HCT116 (cell line): ENCODE data around the gene GFM1. TPM values are rescaled to one million over a fixed set of nuclear protein-coding genes. Genes with fewer than 3 reads are reported as not detected.

Source experiments
- ATAC-seq: fragments of 200-7000 bp; cut with Tn5 transposase; 2 replicates; pipeline ENCODE4 v1.9.1; 2020; ENCODE audit warnings: mild to moderate bottlenecking, moderate library complexity
- BruUV-seq: library from RNA; stranded (reverse); fragments of 400-500 nt; replicated peaks from 2 replicates; lab custom pipeline; 2021; lab: Mats Ljungman, UMichigan
- CTCF ChIA-PET: fragments of 300-600 bp; sonication (Branson Sonifier 250); formaldehyde crosslinking; loops from one replicate; lab custom pipeline; 2021; ENCODE audit warnings: antibody characterized with exemption; lab: Charles Lee
- POLR2A ChIA-PET: fragments of 300-600, 350-600 bp; sonication (Branson Sonifier 250); formaldehyde crosslinking; loops from one replicate; lab custom pipeline; 2021; ENCODE audit warnings: antibody characterized with exemption; lab: Charles Lee
- RAD21 ChIA-PET, 2 experiments: fragments of 300-600 bp; sonication (Branson Sonifier 250); formaldehyde crosslinking; loops; one replicate each; lab custom pipeline; 2023; ENCODE audit warnings: low total read pairs in 2 of 2; ENCODE audit not compliant: uncharacterized antibody in 2 of 2, unreplicated experiment in 2 of 2, low non-redundant PET in 1 of 2; lab: Charles Lee
- DNase-seq: peaks from one replicate; pipeline ENCODE4 v3.0.0-alpha.2; 2010; ENCODE audit warnings: low read depth, low spot score
- H2AFZ ChIP-seq: fragments of 200-600 bp; shearing (Covaris generic), sonication (generic); 2 replicates; pipeline ENCODE4 v1.6.1; 2017; ENCODE audit warnings: low read depth, mixed run types, mixed read lengths, antibody characterized with exemption, low read length; ENCODE audit not compliant: poor library complexity, severe bottlenecking
- H3K27ac ChIP-seq: 2 replicates; pipeline ENCODE4 v1.5.1; 2012; ENCODE audit warnings: low read depth, low read length
- H3K27me3 ChIP-seq: fragments of 200-600 bp; sonication (generic); 2 replicates; pipeline ENCODE4 v1.6.1; 2016; ENCODE audit warnings: mixed run types, low read length, mixed read lengths; ENCODE audit not compliant: insufficient read depth
- H3K36me3 ChIP-seq, 2 experiments: fragments of 200-500 bp in 1 of 2; fragments of 200-600 bp in 1 of 2; sonication (Bioruptor generic) in 1 of 2; sonication (generic) in 1 of 2; 2 replicates each; pipeline versions ENCODE4 v1.5.1 to v1.6.1; 2014 to 2016; ENCODE audit warnings: low read length in 2 of 2, inconsistent platforms in 1 of 2, mixed read lengths in 1 of 2, mixed run types in 1 of 2; ENCODE audit not compliant: insufficient read depth in 2 of 2, control insufficient read depth in 1 of 2
- H3K4me1 ChIP-seq, 2 experiments: fragments of 200-600 bp in 1 of 2; sonication (generic) in 1 of 2; 2 replicates each; pipeline versions ENCODE4 v1.5.1 to v1.6.1; 2012 to 2017; ENCODE audit warnings: low read length in 2 of 2, inconsistent platforms in 1 of 2, mild to moderate bottlenecking in 1 of 2, mixed read lengths in 1 of 2, mixed run types in 1 of 2, moderate library complexity in 1 of 2; ENCODE audit not compliant: insufficient read depth in 2 of 2, control insufficient read depth in 1 of 2
- H3K4me2 ChIP-seq: fragments of 200-600 bp; sonication (generic); 2 replicates; pipeline ENCODE4 v1.6.1; 2017; ENCODE audit warnings: mixed run types, low read length, mixed read lengths
- H3K4me3 ChIP-seq, 2 experiments: fragments of 200-600 bp in 1 of 2; sonication (generic) in 1 of 2; replicated peaks in 1 of 2; 2 replicates each; pipeline ENCODE4 v1.5.1; 2011 to 2016; ENCODE audit warnings: low read length in 2 of 2, control low read depth in 1 of 2, low read depth in 1 of 2, mild to moderate bottlenecking in 1 of 2, mixed read lengths in 1 of 2, mixed run types in 1 of 2
- H3K79me2 ChIP-seq: fragments of 200-600 bp; sonication (generic); 2 replicates; pipeline ENCODE4 v1.6.1; 2017; ENCODE audit warnings: mild to moderate bottlenecking, mixed run types, low read length, moderate library complexity, mixed read lengths; ENCODE audit not compliant: insufficient read depth
- H3K9ac ChIP-seq: fragments of 200-600 bp; sonication (generic); 2 replicates; pipeline ENCODE4 v1.6.1; 2016; ENCODE audit warnings: low read length, mixed read lengths
- H3K9me2 ChIP-seq: fragments of 200-600 bp; sonication (generic), shearing (Covaris generic); 2 replicates; pipeline ENCODE4 v1.6.1; 2017; ENCODE audit warnings: mixed run types, mild to moderate bottlenecking, moderate library complexity; ENCODE audit not compliant: insufficient read depth
- H3K9me3 ChIP-seq, 2 experiments: fragments of 200-500 bp in 1 of 2; fragments of 200-600 bp in 1 of 2; sonication (Bioruptor generic) in 1 of 2; sonication (generic) in 1 of 2; 2 replicates each; pipeline ENCODE4 v1.6.1; 2014 to 2017; ENCODE audit warnings: low read length in 2 of 2, mixed read lengths in 2 of 2, inconsistent platforms in 1 of 2, low read depth in 1 of 2, mild to moderate bottlenecking in 1 of 2, mixed run types in 1 of 2, moderate library complexity in 1 of 2; ENCODE audit not compliant: control insufficient read depth in 1 of 2, insufficient read depth in 1 of 2
- H4K20me1 ChIP-seq: fragments of 200-600 bp; sonication (generic), shearing (Covaris generic); 2 replicates; pipeline ENCODE4 v1.6.1; 2017; ENCODE audit warnings: mixed run types, mild to moderate bottlenecking, moderate library complexity; ENCODE audit not compliant: insufficient read depth
- ELF1 ChIP-seq: IDR thresholded peaks from 2 replicates; pipeline ENCODE4 v1.6.1; 2012; ENCODE audit warnings: low read depth, borderline replicate concordance
- EZH2 ChIP-seq: fragments of 200-600 bp; sonication (generic); IDR thresholded peaks from 2 replicates; pipeline ENCODE4 v1.6.1; 2017; ENCODE audit warnings: antibody characterized with exemption, mixed run types
- FOSL1 ChIP-seq: IDR thresholded peaks from 2 replicates; pipeline ENCODE4 v1.6.1; 2012; ENCODE audit warnings: low read depth
- POLR2A ChIP-seq: IDR thresholded peaks from 2 replicates; pipeline ENCODE4 v1.7.0; 2011; ENCODE audit warnings: borderline replicate concordance; ENCODE audit not compliant: insufficient read depth, insufficient read length; ENCODE audit errors: extremely low read depth
- POLR2AphosphoS5 ChIP-seq: IDR thresholded peaks from 2 replicates; pipeline ENCODE4 v1.6.1; 2011; ENCODE audit warnings: mild to moderate bottlenecking, low read depth, low read length, moderate library complexity
- SIN3A ChIP-seq: IDR thresholded peaks from 2 replicates; pipeline ENCODE4 v1.6.1; 2012; ENCODE audit warnings: low read depth
- SP1 ChIP-seq: IDR thresholded peaks from 2 replicates; pipeline ENCODE4 v1.6.1; 2012; ENCODE audit warnings: low read depth
- SRF ChIP-seq: IDR thresholded peaks from 2 replicates; pipeline ENCODE4 v1.6.1; 2012; ENCODE audit warnings: low read depth
- TCF7L2 ChIP-seq: IDR thresholded peaks from 2 replicates; pipeline ENCODE4 v1.7.0; 2011; ENCODE audit warnings: borderline replicate concordance, inconsistent platforms; ENCODE audit not compliant: insufficient read depth, insufficient read length; ENCODE audit errors: extremely low read depth
- intact Hi-C: fragments of 100-400 bp; cut with micrococcal nuclease; formaldehyde crosslinking; loops from 2 replicates; pipeline ENCODE4 v1.10.0; 2022
- total RNA-seq: library from RNA; stranded (reverse); gene quantifications from one replicate; pipeline ENCODE4 v1.2.1, GENCODE V29; 2021; ENCODE audit not compliant: unreplicated experiment
- TF ChIP-seq, protein P1 (sequence below): IDR thresholded peaks from 2 replicates; pipeline ENCODE4 v1.6.1; 2012
- TF ChIP-seq, protein P2 (sequence below): IDR thresholded peaks from 2 replicates; pipeline ENCODE4 v1.6.1; 2012
- TF ChIP-seq, protein P3 (sequence below): IDR thresholded peaks from 2 replicates; pipeline ENCODE4 v1.6.1; 2011; ENCODE audit warnings: mild to moderate bottlenecking, low read length, moderate library complexity; ENCODE audit not compliant: insufficient replicate concordance; ENCODE audit errors: extremely low read depth

Gene GFM1
- total RNA-seq, 1 experiment from 2014 or later, result 38.7 TPM

GRCh38 chr3:158678687-158679086 lies 34.4 kb downstream of the GFM1 start:
- H3K36me3 ChIP-seq, result 0 out of 4 replicates have a peak, but pooled peaks cover 0 to 4% of the 10 kb centered on the region in 2 experiments
- H4K20me1 ChIP-seq, result no peaks in the 10 kb centered on the region
- no peak overlapping the region for H3K4me3 ChIP-seq
- ATAC-seq (no peak), DNase-seq (no peak)
- CTCF ChIA-PET, result no interaction called here
- TF ChIP-seq, protein P1, sequence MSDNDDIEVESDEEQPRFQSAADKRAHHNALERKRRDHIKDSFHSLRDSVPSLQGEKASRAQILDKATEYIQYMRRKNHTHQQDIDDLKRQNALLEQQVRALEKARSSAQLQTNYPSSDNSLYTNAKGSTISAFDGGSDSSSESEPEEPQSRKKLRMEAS, result no peak
- TF ChIP-seq SRF (no peak), SP1 (no peak), ELF1 (no peak), POLR2AphosphoS5 (no peak), SIN3A (no peak)
- TF ChIP-seq, protein P2, sequence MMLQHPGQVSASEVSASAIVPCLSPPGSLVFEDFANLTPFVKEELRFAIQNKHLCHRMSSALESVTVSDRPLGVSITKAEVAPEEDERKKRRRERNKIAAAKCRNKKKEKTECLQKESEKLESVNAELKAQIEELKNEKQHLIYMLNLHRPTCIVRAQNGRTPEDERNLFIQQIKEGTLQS, result no peak
- H3K27ac ChIP-seq, result no peak overlapping the region
- POLR2A ChIA-PET, result no interaction called here
- RAD21 ChIA-PET, result no interaction called here
- H3K27me3 ChIP-seq, result no peaks in the 10 kb centered on the region
- intact Hi-C loops, result no loop called here
- peaks cover 0 to 4% of the 10 kb centered on the region in 2 experiments; a peak in 1 of 4 replicates for H3K4me1 ChIP-seq
- no peak overlapping the region for H3K9ac ChIP-seq
- no peaks in the 10 kb centered on the region for H3K9me3 ChIP-seq
- no peaks in the 10 kb centered on the region for H3K9me2 ChIP-seq
- BruUV-seq, result no TSS peak
- H3K4me2 ChIP-seq, result no peak overlapping the region
- H2AFZ ChIP-seq, result no peak overlapping the region
- H3K79me2 ChIP-seq, result no peaks in the 10 kb centered on the region; the same call in 1 of the 2 replicates

DNA sequence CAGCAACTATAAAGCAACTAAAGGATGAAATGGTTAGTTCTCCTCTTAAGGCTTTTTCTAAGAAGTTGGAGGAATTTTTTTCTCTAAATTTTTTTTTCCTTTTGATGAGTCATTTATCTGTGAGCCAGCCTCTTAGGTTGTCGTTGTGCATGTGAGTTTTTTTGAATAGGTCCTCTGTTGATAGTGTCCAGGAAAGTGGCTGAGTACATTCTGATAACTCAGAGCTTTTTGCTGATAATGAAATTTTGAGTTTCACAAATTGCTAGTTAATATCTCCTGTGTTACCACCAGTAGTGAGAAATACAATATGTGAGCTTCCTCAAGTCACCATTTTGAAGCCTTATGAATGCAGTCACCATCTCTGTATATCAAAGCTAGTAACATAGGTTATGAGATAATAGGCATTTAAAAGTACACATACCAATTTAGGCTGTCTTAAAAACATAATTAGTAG lies 35.2 kb downstream of the GFM1 start:
- H3K4me1 ChIP-seq, result peaks cover 0 to 4% of the 10 kb centered on the region in 2 experiments; a peak in 1 of 4 replicates
- no peak overlapping the region for H3K9ac ChIP-seq
- no peak overlapping the region for H3K27ac ChIP-seq
- no peaks in the 10 kb centered on the region for H4K20me1 ChIP-seq
- H3K4me3 ChIP-seq, result no peak overlapping the region
- POLR2A ChIA-PET, result interaction anchor here (0.5 kb wide), 1 partner anchor 35 kb away, joined by 4 read pairs; the partner anchor contains the start of gene GFM1
- no peaks in the 10 kb centered on the region for H3K27me3 ChIP-seq
- no peaks in the 10 kb centered on the region for H3K9me2 ChIP-seq
- ATAC-seq, result no peak
- 0 out of 4 replicates have a peak, but pooled peaks cover 0 to 4% of the 10 kb centered on the region in 2 experiments for H3K36me3 ChIP-seq
- no peaks in the 10 kb centered on the region for H3K9me3 ChIP-seq
- H3K79me2 ChIP-seq, result no peaks in the 10 kb centered on the region
- intact Hi-C loops, result no loop called here
- RAD21 ChIA-PET, result no interaction called here
- no peak for DNase-seq
- TF ChIP-seq FOSL1 (no peak), POLR2A (no peak), TCF7L2 (no peak), POLR2AphosphoS5 (no peak), EZH2 (no peak), SIN3A (no peak)
- TF ChIP-seq, protein P3, sequence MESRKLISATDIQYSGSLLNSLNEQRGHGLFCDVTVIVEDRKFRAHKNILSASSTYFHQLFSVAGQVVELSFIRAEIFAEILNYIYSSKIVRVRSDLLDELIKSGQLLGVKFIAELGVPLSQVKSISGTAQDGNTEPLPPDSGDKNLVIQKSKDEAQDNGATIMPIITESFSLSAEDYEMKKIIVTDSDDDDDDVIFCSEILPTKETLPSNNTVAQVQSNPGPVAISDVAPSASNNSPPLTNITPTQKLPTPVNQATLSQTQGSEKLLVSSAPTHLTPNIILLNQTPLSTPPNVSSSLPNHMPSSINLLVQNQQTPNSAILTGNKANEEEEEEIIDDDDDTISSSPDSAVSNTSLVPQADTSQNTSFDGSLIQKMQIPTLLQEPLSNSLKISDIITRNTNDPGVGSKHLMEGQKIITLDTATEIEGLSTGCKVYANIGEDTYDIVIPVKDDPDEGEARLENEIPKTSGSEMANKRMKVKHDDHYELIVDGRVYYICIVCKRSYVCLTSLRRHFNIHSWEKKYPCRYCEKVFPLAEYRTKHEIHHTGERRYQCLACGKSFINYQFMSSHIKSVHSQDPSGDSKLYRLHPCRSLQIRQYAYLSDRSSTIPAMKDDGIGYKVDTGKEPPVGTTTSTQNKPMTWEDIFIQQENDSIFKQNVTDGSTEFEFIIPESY, result no peak
- TF ChIP-seq, protein P1, result no peak
- H3K4me2 ChIP-seq, result no peak overlapping the region
- BruUV-seq, result no TSS peak
- CTCF ChIA-PET, result no interaction called here
- H2AFZ ChIP-seq, result no peak overlapping the region
